ENCODE results near the gene HECTD1.

The HECTD1 gene

GRCh38 chr14:31167032-31167431 lies 40.6 kb downstream of the HECTD1 start:
- H3K9ac ChIP-seq (ENCODE audit: low read depth, low read length): no peak overlapping the region
- peaks cover 30% of the 10 kb centered on the region for H3K36me3 ChIP-seq (ENCODE audit: insufficient read depth, low read length)
- no peaks in the 10 kb centered on the region for H3K4me1 ChIP-seq (ENCODE audit: insufficient read depth, low read length)
- no peaks in the 10 kb centered on the region for H3K9me3 ChIP-seq (ENCODE audit: control insufficient read depth, insufficient read depth, low read length)

GRCh38 chr14:31166271-31166561 lies 41.4 kb downstream of the HECTD1 start:
- Histone ChIP-seq H3K9me3 (ENCODE audit: control insufficient read depth, insufficient read depth, low read length) (no peaks in the 10 kb centered on the region), H3K9ac (ENCODE audit: low read depth, low read length) (no peak overlapping the region), H3K36me3 (ENCODE audit: insufficient read depth, low read length) (peaks cover 28% of the 10 kb centered on the region), H3K4me1 (ENCODE audit: insufficient read depth, low read length) (no peaks in the 10 kb centered on the region)

DNA sequence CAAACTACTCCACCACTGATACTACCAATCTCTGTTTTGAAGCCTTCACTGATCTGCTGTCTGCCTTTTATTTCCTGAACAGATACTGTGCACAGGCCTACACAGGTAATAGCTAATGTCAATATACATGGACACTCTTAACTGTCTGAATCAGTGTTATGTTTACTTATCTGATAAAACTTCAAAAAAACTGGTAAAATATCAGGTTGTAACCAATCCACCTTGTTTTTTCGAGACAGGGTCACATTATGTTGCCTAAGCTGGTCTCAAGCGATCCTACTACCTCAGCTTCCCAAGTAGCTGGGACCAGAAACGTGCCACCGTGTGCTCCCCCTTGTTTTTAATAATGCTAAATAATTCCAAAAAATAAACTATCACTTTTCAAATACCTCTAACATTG lies 43.5 kb downstream of the HECTD1 start:
- H3K36me3 ChIP-seq (ENCODE audit: insufficient read depth, low read length): peaks cover 17% of the 10 kb centered on the region
- no peaks in the 10 kb centered on the region for H3K9me3 ChIP-seq (ENCODE audit: control insufficient read depth, insufficient read depth, low read length)
- H3K4me1 ChIP-seq (ENCODE audit: insufficient read depth, low read length): no peaks in the 10 kb centered on the region
- H3K9ac ChIP-seq (ENCODE audit: low read depth, low read length): no peak overlapping the region

- H3K4me1 ChIP-seq (ENCODE audit: insufficient read depth, low read length): no peaks in the 10 kb centered on the region
- no peak overlapping the region for H3K9ac ChIP-seq (ENCODE audit: low read depth, low read length)
- peaks cover 17% of the 10 kb centered on the region for H3K36me3 ChIP-seq (ENCODE audit: insufficient read depth, low read length)
- H3K9me3 ChIP-seq (ENCODE audit: control insufficient read depth, insufficient read depth, low read length): no peaks in the 10 kb centered on the region
Measured at GRCh38 chr14:31162910-31163649, 44.5 kb downstream of the HECTD1 start.

DNA sequence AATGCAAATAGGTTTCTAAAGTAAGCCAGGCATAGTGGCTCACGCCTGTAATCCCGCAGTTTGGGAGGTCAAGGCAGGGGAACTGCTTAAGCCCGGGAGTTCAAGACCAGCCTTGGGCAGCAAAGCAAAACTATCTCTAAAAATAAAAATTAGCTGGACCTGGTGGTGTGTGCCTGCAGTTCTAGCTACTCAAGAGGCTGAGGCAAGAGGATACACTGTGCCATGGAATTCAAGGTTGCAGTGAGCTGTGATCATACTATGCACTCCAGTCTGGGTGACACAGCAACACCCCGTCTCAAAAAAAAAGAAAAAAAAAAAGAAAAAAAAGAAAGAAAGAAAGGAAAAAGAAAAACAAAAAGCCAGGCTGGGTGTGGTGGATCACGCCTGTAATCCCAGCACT lies 46.3 kb downstream of the HECTD1 start:
- Histone ChIP-seq H3K36me3 (ENCODE audit: insufficient read depth, low read length) (peaks cover 9% of the 10 kb centered on the region), H3K9me3 (ENCODE audit: control insufficient read depth, insufficient read depth, low read length) (no peaks in the 10 kb centered on the region), H3K4me1 (ENCODE audit: insufficient read depth, low read length) (no peaks in the 10 kb centered on the region), H3K9ac (ENCODE audit: low read depth, low read length) (no peak overlapping the region)

- no peak overlapping the region for H3K9ac ChIP-seq (ENCODE audit: low read depth, low read length)
- H3K4me1 ChIP-seq (ENCODE audit: insufficient read depth, low read length): no peaks in the 10 kb centered on the region
- H3K36me3 ChIP-seq (ENCODE audit: insufficient read depth, low read length): peaks cover 4% of the 10 kb centered on the region; the same call in 1 of the 2 replicates
Measured at GRCh38 chr14:31159682-31160296, 47.8 kb downstream of the HECTD1 start.

GRCh38 chr14:31154956-31155355 lies 52.6 kb downstream of the HECTD1 start:
- Histone ChIP-seq H3K36me3 (ENCODE audit: insufficient read depth, low read length) (peaks cover 4% of the 10 kb centered on the region; the same call in 1 of the 2 replicates), H3K9ac (ENCODE audit: low read depth, low read length) (no peak overlapping the region), H3K9me3 (ENCODE audit: control insufficient read depth, insufficient read depth, low read length) (no peaks in the 10 kb centered on the region), H3K4me1 (ENCODE audit: insufficient read depth, low read length) (no peaks in the 10 kb centered on the region)

More at GRCh38 chr14:31159682-31160296, 47.8 kb downstream of the HECTD1 start:
- H3K9me3 ChIP-seq (ENCODE audit: control insufficient read depth, insufficient read depth, low read length): no peaks in the 10 kb centered on the region

DNA sequence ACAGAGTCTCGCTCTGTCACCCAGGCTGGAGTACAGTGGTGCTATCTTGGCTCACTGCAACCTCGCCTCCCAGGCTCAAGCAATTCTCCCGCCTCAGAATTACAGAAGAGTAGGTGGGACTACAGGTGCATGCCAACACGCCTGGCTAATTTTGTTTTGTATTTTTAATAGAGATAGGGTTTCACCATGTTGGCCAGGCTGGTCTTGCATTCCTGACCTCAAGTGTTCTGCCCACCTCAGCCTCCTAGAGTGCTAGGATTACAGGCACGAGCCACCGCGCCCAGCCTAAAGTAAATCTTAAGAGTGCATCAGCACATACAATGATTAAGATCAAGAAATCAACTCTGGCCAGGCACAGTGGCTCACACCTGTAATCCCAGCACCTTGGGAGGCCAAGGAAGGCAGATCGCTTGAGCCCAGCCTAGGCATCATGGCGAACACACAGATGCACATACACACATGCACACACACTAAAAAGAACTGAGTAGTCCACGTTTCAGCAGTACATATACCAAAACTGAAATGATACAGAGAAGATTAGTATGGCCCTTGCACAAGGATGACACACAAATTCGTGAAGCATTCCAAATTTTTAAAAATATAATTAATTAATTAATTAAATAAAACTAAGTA lies 65.0 kb downstream of the HECTD1 start:
- Histone ChIP-seq H3K36me3 (ENCODE audit: insufficient read depth, low read length) (peaks cover 17% of the 10 kb centered on the region), H3K9me3 (ENCODE audit: control insufficient read depth, insufficient read depth, low read length) (no peaks in the 10 kb centered on the region), H3K9ac (ENCODE audit: low read depth, low read length) (no peak overlapping the region), H3K4me1 (ENCODE audit: insufficient read depth, low read length) (no peaks in the 10 kb centered on the region)

DNA sequence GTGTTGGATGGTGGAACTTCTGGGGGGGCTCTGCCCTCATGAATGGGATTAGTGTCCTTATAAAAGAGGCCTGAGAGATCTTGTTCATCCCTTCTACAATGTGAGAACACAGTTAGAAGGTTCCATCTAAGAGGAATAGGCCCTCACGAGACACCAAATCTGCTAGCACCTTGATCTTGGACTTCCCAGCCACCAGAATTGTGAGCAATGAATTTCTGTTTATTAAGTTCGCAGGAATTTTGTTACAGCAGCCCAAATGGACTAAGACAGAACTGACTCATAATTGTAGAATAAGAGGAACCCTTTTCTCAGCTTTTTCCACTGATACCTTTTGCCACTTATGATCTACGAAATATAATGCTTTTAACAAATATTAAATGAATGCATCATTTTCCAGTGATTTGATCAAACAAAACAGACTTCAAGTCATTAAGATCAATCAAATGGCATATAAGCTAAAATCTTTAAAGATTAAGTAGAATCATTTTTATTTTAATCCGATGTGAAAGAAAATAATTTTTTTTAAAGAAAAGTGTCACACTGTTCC lies 68.2 kb downstream of the HECTD1 start:
- H3K9ac ChIP-seq (ENCODE audit: low read depth, low read length): no peak overlapping the region
- H3K4me1 ChIP-seq (ENCODE audit: insufficient read depth, low read length): no peaks in the 10 kb centered on the region
- no peaks in the 10 kb centered on the region for H3K9me3 ChIP-seq (ENCODE audit: control insufficient read depth, insufficient read depth, low read length)
- peaks cover 20% of the 10 kb centered on the region for H3K36me3 ChIP-seq (ENCODE audit: insufficient read depth, low read length)

- Histone ChIP-seq H3K9me3 (ENCODE audit: control insufficient read depth, insufficient read depth, low read length) (no peaks in the 10 kb centered on the region), H3K36me3 (ENCODE audit: insufficient read depth, low read length) (peaks cover 27% of the 10 kb centered on the region), H3K4me1 (ENCODE audit: insufficient read depth, low read length) (no peaks in the 10 kb centered on the region), H3K9ac (ENCODE audit: low read depth, low read length) (no peak overlapping the region)
Measured at GRCh38 chr14:31138301-31138700, 69.3 kb downstream of the HECTD1 start.

- H3K9ac ChIP-seq (ENCODE audit: low read depth, low read length): no peak overlapping the region
Measured at GRCh38 chr14:31137214-31137889, 70.2 kb downstream of the HECTD1 start.

GRCh38 chr14:31133133-31133532 lies 74.5 kb downstream of the HECTD1 start:
- H3K36me3 ChIP-seq (ENCODE audit: insufficient read depth, low read length): peaks cover 35% of the 10 kb centered on the region
- H3K9me3 ChIP-seq (ENCODE audit: control insufficient read depth, insufficient read depth, low read length): no peaks in the 10 kb centered on the region

More at GRCh38 chr14:31137214-31137889, 70.2 kb downstream of the HECTD1 start:
- Histone ChIP-seq H3K4me1 (ENCODE audit: insufficient read depth, low read length) (no peaks in the 10 kb centered on the region), H3K36me3 (ENCODE audit: insufficient read depth, low read length) (peaks cover 32% of the 10 kb centered on the region), H3K9me3 (ENCODE audit: control insufficient read depth, insufficient read depth, low read length) (no peaks in the 10 kb centered on the region)

DNA sequence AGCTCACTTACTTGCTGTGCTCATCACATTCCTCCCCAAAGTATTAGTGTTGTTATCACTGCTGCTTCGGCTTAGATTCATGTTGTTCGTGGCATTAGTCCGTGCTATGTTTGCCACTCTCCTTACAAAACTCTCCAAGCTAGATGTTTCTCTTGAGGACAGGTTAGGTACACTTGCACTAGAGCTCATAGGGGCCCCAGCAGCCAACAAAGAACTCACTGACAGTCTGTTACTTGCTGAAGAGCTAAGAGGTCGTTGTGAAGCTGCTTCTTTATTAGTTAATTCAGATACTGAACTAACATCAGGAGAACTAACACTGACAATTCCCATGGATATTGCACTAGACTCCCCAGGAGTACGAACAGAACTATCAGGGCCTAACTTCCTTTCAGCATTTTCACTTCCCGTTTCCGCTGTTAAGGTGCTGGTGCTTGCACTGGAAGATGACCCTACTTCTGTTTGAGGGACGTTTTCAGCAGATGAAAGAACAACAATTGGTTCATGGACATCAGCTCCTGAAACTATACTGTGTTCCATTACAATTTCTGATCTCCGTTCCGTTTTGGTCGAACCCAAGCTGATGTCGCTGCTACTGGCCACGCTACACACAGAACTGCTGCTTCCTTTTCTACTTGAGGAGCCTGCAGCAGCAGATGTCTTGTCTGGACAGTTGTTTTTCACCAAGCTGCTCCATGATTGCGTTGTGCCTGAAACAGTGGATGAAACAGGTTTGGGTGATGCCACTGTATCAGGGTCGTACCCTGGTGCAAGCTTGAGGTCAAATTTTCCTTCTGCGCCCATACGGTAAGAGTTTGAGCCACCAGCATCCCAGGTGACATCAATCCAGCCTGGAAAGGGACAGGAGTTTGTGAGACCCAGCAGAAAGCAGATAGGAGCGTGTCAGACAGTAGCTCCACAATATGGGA lies 78.7 kb downstream of the HECTD1 start:
- H3K9me3 ChIP-seq (ENCODE audit: control insufficient read depth, insufficient read depth, low read length): no peaks in the 10 kb centered on the region
- peaks cover 23% of the 10 kb centered on the region for H3K36me3 ChIP-seq (ENCODE audit: insufficient read depth, low read length)
- H3K9ac ChIP-seq (ENCODE audit: low read depth, low read length): no peak overlapping the region
- H3K4me1 ChIP-seq (ENCODE audit: insufficient read depth, low read length): peaks cover 7% of the 10 kb centered on the region

More at GRCh38 chr14:31133133-31133532, 74.5 kb downstream of the HECTD1 start:
- Histone ChIP-seq H3K4me1 (ENCODE audit: insufficient read depth, low read length) (no peaks in the 10 kb centered on the region), H3K9ac (ENCODE audit: low read depth, low read length) (no peak overlapping the region)
